OCI-LY1 (cell line): ENCODE results near the gene SEMA5A.

Source experiments
- H2AFZ ChIP-seq: fragments of 200-600 bp; sonication (generic), shearing (Covaris generic); 2 replicates; pipeline ENCODE4 v1.6.0; 2014; ENCODE audit warnings: antibody characterized with exemption, mild to moderate bottlenecking, low read length
- H3F3A ChIP-seq: fragments of 200-600 bp; sonication (generic), shearing (Covaris generic); 2 replicates; pipeline ENCODE4 v1.6.0; 2014; ENCODE audit warnings: mild to moderate bottlenecking, antibody characterized with exemption, low read length, moderate library complexity; ENCODE audit not compliant: insufficient read depth
- H3K27ac ChIP-seq: fragments of 200-600 bp; sonication (generic); 2 replicates; pipeline ENCODE4 v1.5.1; 2014; ENCODE audit warnings: low read length, mixed run types, mild to moderate bottlenecking, low read depth; ENCODE audit not compliant: poor library complexity, severe bottlenecking
- H3K27me3 ChIP-seq: fragments of 200-600 bp; sonication (generic); 2 replicates; pipeline ENCODE4 v1.6.0; 2014; ENCODE audit warnings: antibody characterized with exemption, mild to moderate bottlenecking, low read length, moderate library complexity; ENCODE audit not compliant: insufficient read depth
- H3K36me3 ChIP-seq: fragments of 200-600 bp; sonication (generic); 2 replicates; pipeline ENCODE4 v1.6.1; 2014; ENCODE audit warnings: mild to moderate bottlenecking, antibody characterized with exemption, low read length, moderate library complexity, mixed read lengths; ENCODE audit not compliant: insufficient read depth
- H3K4me1 ChIP-seq: fragments of 200-600 bp; sonication (generic); 2 replicates; pipeline ENCODE4 v1.5.1; 2014; ENCODE audit warnings: mild to moderate bottlenecking, low read length, moderate library complexity; ENCODE audit not compliant: insufficient read depth, severe bottlenecking
- H3K4me2 ChIP-seq: fragments of 200-600 bp; sonication (generic), shearing (Covaris generic); 2 replicates; pipeline ENCODE4 v1.6.1; 2014; ENCODE audit warnings: low read length
- H3K4me3 ChIP-seq: fragments of 200-600 bp; sonication (generic); 2 replicates; pipeline ENCODE4 v1.5.1; 2014; ENCODE audit warnings: low read length, low read depth, mild to moderate bottlenecking, mixed read lengths; ENCODE audit not compliant: poor library complexity, severe bottlenecking
- H3K79me2 ChIP-seq: fragments of 200-600 bp; shearing (Covaris generic); 2 replicates; pipeline ENCODE4 v1.6.1; 2016; ENCODE audit warnings: mixed run types, low read length, mixed read lengths; ENCODE audit not compliant: insufficient read depth
- H3K9ac ChIP-seq: fragments of 200-600 bp; sonication (generic), shearing (Covaris generic); 2 replicates; pipeline ENCODE4 v1.6.1; 2014; ENCODE audit warnings: mild to moderate bottlenecking, low read length, mixed read lengths
- H3K9me2 ChIP-seq: fragments of 200-600 bp; sonication (generic), shearing (Covaris generic); 2 replicates; pipeline ENCODE4 v1.6.1; 2014; ENCODE audit warnings: low read depth, mild to moderate bottlenecking, low read length, mixed read lengths
- H3K9me3 ChIP-seq: fragments of 200-600 bp; shearing (Covaris generic); 2 replicates; pipeline ENCODE4 v1.6.1; 2014; ENCODE audit warnings: low read length, mixed read lengths
- H4K20me1 ChIP-seq: fragments of 200-600 bp; sonication (generic), shearing (Covaris generic); 2 replicates; pipeline ENCODE4 v1.6.0; 2016; ENCODE audit warnings: mild to moderate bottlenecking, low read length; ENCODE audit not compliant: insufficient read depth
- CTCF ChIP-seq: fragments of 200-600 bp; sonication (generic), shearing (Covaris generic); IDR thresholded peaks from 2 replicates; pipeline ENCODE4 v1.5.1; 2017; ENCODE audit warnings: mild to moderate bottlenecking, antibody characterized with exemption, low read length, moderate library complexity, mixed read lengths
- EZH2 ChIP-seq: fragments of 200-600 bp; sonication (generic), shearing (Covaris generic); IDR thresholded peaks from 2 replicates; pipeline ENCODE4 v1.8.0; 2017; ENCODE audit warnings: borderline replicate concordance, mixed run types, mild to moderate bottlenecking, antibody characterized with exemption, low read length, moderate library complexity, mixed read lengths

Gene SEMA5A

GRCh38 chr5:9490494-9491097 lies 55.3 kb downstream of the SEMA5A start:
- no peaks in the 10 kb centered on the region for H3K9me3 ChIP-seq
- no peak overlapping the region for H3K27ac ChIP-seq
- no peaks in the 10 kb centered on the region for H3K9me2 ChIP-seq
- H3F3A ChIP-seq: no peaks in the 10 kb centered on the region
- H3K9ac ChIP-seq: no peak overlapping the region
- H3K4me3 ChIP-seq: no peak overlapping the region
- no peaks in the 10 kb centered on the region for H3K36me3 ChIP-seq
- H3K79me2 ChIP-seq: no peaks in the 10 kb centered on the region
- no peak overlapping the region for H3K4me2 ChIP-seq
- no peaks in the 10 kb centered on the region for H4K20me1 ChIP-seq
- no peak overlapping the region for H2AFZ ChIP-seq
- H3K27me3 ChIP-seq: no peaks in the 10 kb centered on the region
- no peaks in the 10 kb centered on the region for H3K4me1 ChIP-seq
- TF ChIP-seq CTCF (no peak), EZH2 (no peak)

- Histone ChIP-seq H3K9me2 (no peaks in the 10 kb centered on the region), H2AFZ (no peak overlapping the region), H3K79me2 (no peaks in the 10 kb centered on the region), H3K9ac (no peak overlapping the region), H3K4me2 (no peak overlapping the region), H3K27me3 (no peaks in the 10 kb centered on the region), H3K4me3 (no peak overlapping the region), H3K4me1 (no peaks in the 10 kb centered on the region), H4K20me1 (no peaks in the 10 kb centered on the region), H3F3A (no peaks in the 10 kb centered on the region), H3K27ac (no peak overlapping the region), H3K36me3 (no peaks in the 10 kb centered on the region), H3K9me3 (no peaks in the 10 kb centered on the region)
- no peak for TF ChIP-seq EZH2
- TF ChIP-seq CTCF: no peak
These were observed 62.1 kb downstream of the SEMA5A start for GRCh38 chr5:9483779-9484178.

- H3F3A ChIP-seq: no peaks in the 10 kb centered on the region
- H3K9ac ChIP-seq: no peak overlapping the region
- no peak overlapping the region for H3K4me3 ChIP-seq
- H4K20me1 ChIP-seq: no peaks in the 10 kb centered on the region
- no peaks in the 10 kb centered on the region for H3K27me3 ChIP-seq
- H3K27ac ChIP-seq: no peak overlapping the region
- H2AFZ ChIP-seq: no peak overlapping the region
- no peaks in the 10 kb centered on the region for H3K9me3 ChIP-seq
- no peaks in the 10 kb centered on the region for H3K4me1 ChIP-seq
- no peak overlapping the region for H3K4me2 ChIP-seq
- no peaks in the 10 kb centered on the region for H3K79me2 ChIP-seq
- no peaks in the 10 kb centered on the region for H3K9me2 ChIP-seq
- TF ChIP-seq CTCF (no peak), EZH2 (no peak)
- no peaks in the 10 kb centered on the region for H3K36me3 ChIP-seq
These were observed 62.6 kb downstream of the SEMA5A start for GRCh38 chr5:9483243-9483642.
